GM23338 (cell line): ENCODE results near the gene PDE4D. TPM values are rescaled to one million over a fixed set of nuclear protein-coding genes. Genes with fewer than 3 reads are reported as not detected.

Source experiments
- ATAC-seq: fragments of 200-7000 bp; cut with Tn5 transposase; 3 replicates; pipeline ENCODE4 v1.9.1; 2020
- DNase-seq: peaks from one replicate; pipeline ENCODE4 v3.0.0-alpha.2; 2015; ENCODE audit warnings: low spot score
- H2AFZ ChIP-seq: fragments of 200-600 bp; sonication (generic); 2 replicates; pipeline ENCODE4 v1.8.0; 2016; ENCODE audit warnings: antibody characterized with exemption, mild to moderate bottlenecking, moderate library complexity
- H3F3A ChIP-seq: fragments of 200-600 bp; sonication (generic); replicated peaks from 2 replicates; pipeline ENCODE4 v1.8.0; 2017; ENCODE audit warnings: antibody characterized with exemption, mixed run types, low read depth
- H3K27ac ChIP-seq: fragments of 200-600 bp; sonication (generic); 2 replicates; pipeline ENCODE4 v1.6.1; 2016; ENCODE audit warnings: low read depth
- H3K27me3 ChIP-seq: fragments of 200-600 bp; sonication (generic); 2 replicates; pipeline ENCODE4 v1.8.0; 2016; ENCODE audit warnings: mild to moderate bottlenecking, mixed run types, moderate library complexity; ENCODE audit not compliant: insufficient read depth
- H3K36me3 ChIP-seq: fragments of 200-600 bp; sonication (generic); 2 replicates; pipeline ENCODE4 v1.8.0; 2016; ENCODE audit warnings: mild to moderate bottlenecking; ENCODE audit not compliant: insufficient read depth
- H3K4me1 ChIP-seq: fragments of 200-600 bp; sonication (generic); 2 replicates; pipeline ENCODE4 v1.8.0; 2016; ENCODE audit warnings: mild to moderate bottlenecking, moderate library complexity; ENCODE audit not compliant: insufficient read depth
- H3K4me2 ChIP-seq: fragments of 200-600 bp; sonication (generic); 2 replicates; pipeline ENCODE4 v1.7.1; 2017; ENCODE audit warnings: mixed run types
- H3K4me3 ChIP-seq: fragments of 200-600 bp; sonication (generic); 2 replicates; pipeline ENCODE4 v1.6.1; 2016; ENCODE audit warnings: mixed run types
- H3K79me2 ChIP-seq: fragments of 200-600 bp; sonication (generic); replicated peaks from 2 replicates; pipeline ENCODE4 v1.8.0; 2017; ENCODE audit warnings: mild to moderate bottlenecking; ENCODE audit not compliant: insufficient read depth
- H3K9me2 ChIP-seq: fragments of 200-600 bp; sonication (generic); 2 replicates; pipeline ENCODE4 v1.8.0; 2017; ENCODE audit not compliant: insufficient read depth
- H4K20me1 ChIP-seq: fragments of 200-600 bp; sonication (generic); replicated peaks from 2 replicates; pipeline ENCODE4 v1.8.0; 2017; ENCODE audit warnings: mild to moderate bottlenecking; ENCODE audit not compliant: insufficient read depth
- H3K27ac Mint-ChIP-seq: 2 replicates; pipeline ENCODE4 v1.8.0; 2020; ENCODE audit warnings: inconsistent platforms, mild to moderate bottlenecking, moderate library complexity, mixed read lengths
- H3K27me3 Mint-ChIP-seq: 3 replicates; pipeline ENCODE4 v1.8.0; 2022; ENCODE audit warnings: low read depth, mild to moderate bottlenecking, moderate library complexity, mixed read lengths, inconsistent platforms; ENCODE audit not compliant: insufficient read depth, poor library complexity
- H3K36me3 Mint-ChIP-seq: 3 replicates; pipeline ENCODE4 v1.8.0; 2021; ENCODE audit warnings: low read depth, mild to moderate bottlenecking, inconsistent platforms, moderate library complexity, mixed read lengths
- H3K4me1 Mint-ChIP-seq: 3 replicates; pipeline ENCODE4 v1.8.0; 2020; ENCODE audit warnings: mild to moderate bottlenecking, inconsistent platforms, mixed read lengths
- H3K4me3 Mint-ChIP-seq: 3 replicates; pipeline ENCODE4 v1.8.0; 2021; ENCODE audit warnings: moderate library complexity, mild to moderate bottlenecking, inconsistent platforms, mixed read lengths
- H3K9me3 Mint-ChIP-seq: 3 replicates; pipeline ENCODE4 v1.8.0; 2020; ENCODE audit warnings: moderate library complexity, mild to moderate bottlenecking, inconsistent platforms, mixed read lengths
- CREB1 ChIP-seq: fragments of 250-450 bp; sonication (Bioruptor Pico); IDR thresholded peaks from 2 replicates; pipeline ENCODE4 v1.5.0; 2020; ENCODE audit warnings: low read depth, mild to moderate bottlenecking, moderate library complexity
- CTCF ChIP-seq, 2 experiments: fragments of 200-600 bp in 1 of 2; sonication (generic) in 1 of 2; conservative IDR thresholded peaks; 2 replicates each; pipeline versions ENCODE4 v1.5.1 to v1.6.1; 2016 to 2017; ENCODE audit warnings: antibody characterized with exemption in 2 of 2, low read depth in 2 of 2, mild to moderate bottlenecking in 2 of 2, moderate library complexity in 1 of 2
- ETS1 ChIP-seq: IDR thresholded peaks from 2 replicates; pipeline ENCODE4 v1.6.1; 2016; ENCODE audit warnings: antibody characterized with exemption
- EZH2 ChIP-seq: fragments of 200-600 bp; sonication (generic); IDR thresholded peaks from one replicate; pipeline ENCODE4 v1.8.0; 2017; ENCODE audit warnings: antibody characterized with exemption, mild to moderate bottlenecking, low read depth; ENCODE audit not compliant: unreplicated experiment
- EZH2phosphoT487 ChIP-seq: fragments of 200-600 bp; sonication (generic); IDR thresholded peaks from one replicate; pipeline ENCODE4 v1.8.1; 2018; ENCODE audit warnings: antibody characterized with exemption; ENCODE audit not compliant: unreplicated experiment
- JUNB ChIP-seq: IDR thresholded peaks from one replicate; pipeline ENCODE4 v1.6.1; 2016; ENCODE audit warnings: antibody characterized with exemption; ENCODE audit not compliant: unreplicated experiment
- NANOG ChIP-seq: IDR thresholded peaks from 2 replicates; pipeline ENCODE4 v1.6.1; 2016; ENCODE audit warnings: antibody characterized with exemption, borderline replicate concordance
- POLR2AphosphoS5 ChIP-seq: IDR thresholded peaks from 2 replicates; pipeline ENCODE4 v1.6.1; 2016; ENCODE audit warnings: antibody characterized with exemption, low read depth
- REST ChIP-seq: IDR thresholded peaks from one replicate; pipeline ENCODE4 v1.6.1; 2018; ENCODE audit warnings: antibody characterized with exemption; ENCODE audit not compliant: unreplicated experiment
- STAT1 ChIP-seq: IDR thresholded peaks from one replicate; pipeline ENCODE4 v1.6.1; 2016; ENCODE audit warnings: antibody characterized with exemption; ENCODE audit not compliant: unreplicated experiment
- ZNF114 ChIP-seq: fragments of 250-450 bp; sonication (Bioruptor Pico); IDR thresholded peaks from 2 replicates; pipeline ENCODE4 v1.5.0; 2020; ENCODE audit warnings: mild to moderate bottlenecking, moderate library complexity
- ZNF331 ChIP-seq: fragments of 250-450 bp; sonication (Bioruptor Pico); IDR thresholded peaks from 2 replicates; pipeline ENCODE4 v1.5.0; 2020; ENCODE audit warnings: low read depth, mild to moderate bottlenecking, moderate library complexity
- ZNF462 ChIP-seq: fragments of 250-450 bp; sonication (Bioruptor Pico); IDR thresholded peaks from 2 replicates; pipeline ENCODE4 v1.5.0; 2020; ENCODE audit warnings: mild to moderate bottlenecking, moderate library complexity
- polyA plus RNA-seq: library from polyadenylated mRNA; unstranded; fragments of >200 nt; fragmentation: Nextera tagmentation; extraction: Ambion mirVana; gene quantifications from 2 replicates; pipeline ENCODE4 v1.2.1, GENCODE V29; 2016
- total RNA-seq: library from RNA; depleted of rRNA; stranded (reverse); fragments of >200 nt; shearing (Covaris generic); gene quantifications from 2 replicates; pipeline ENCODE4 v1.2.3, GENCODE V29; 2014

The PDE4D gene
- total and polyA plus RNA-seq, 2 experiments from 2014 or later, result 2.1 to 4.7 TPM

- Histone ChIP-seq H2AFZ (no peak overlapping the region), H3K36me3 (no peaks in the 10 kb centered on the region), H3K27ac (no peak overlapping the region), H3K4me2 (no peak overlapping the region), H3K79me2 (no peaks in the 10 kb centered on the region), H3K27me3 (no peaks in the 10 kb centered on the region), H4K20me1 (no peaks in the 10 kb centered on the region), H3K4me3 (no peak overlapping the region), H3K9me2 (no peaks in the 10 kb centered on the region), H3K4me1 (no peaks in the 10 kb centered on the region), H3F3A (no peaks in the 10 kb centered on the region)
- H3K36me3 Mint-ChIP-seq, result no peaks in the 10 kb centered on the region
- H3K4me3 Mint-ChIP-seq, result no peak overlapping the region
- H3K4me1 Mint-ChIP-seq, result no peaks in the 10 kb centered on the region
- no peak overlapping the region for H3K27ac Mint-ChIP-seq
- TF ChIP-seq EZH2, result no peak
- no peak for TF ChIP-seq EZH2phosphoT487
- no peak for TF ChIP-seq STAT1
- no peak for TF ChIP-seq POLR2AphosphoS5
- TF ChIP-seq REST, result no peak
- no peak for TF ChIP-seq ZNF331 (CRISPR knock-in tag)
- no peak for TF ChIP-seq JUNB
- TF ChIP-seq NANOG, result no peak
- no peak for TF ChIP-seq CTCF (conservative IDR thresholded peaks at IDR 0.05; ENCODE audit: low read depth in 2 of 2)
- TF ChIP-seq ETS1, result no peak
- no peak for TF ChIP-seq CREB1 (CRISPR knock-in tag)
- TF ChIP-seq ZNF462 (CRISPR knock-in tag), result no peak
- no peak for TF ChIP-seq ZNF114 (CRISPR knock-in tag)
- H3K9me3 Mint-ChIP-seq, result no peaks in the 10 kb centered on the region
- no peak for DNase-seq
- no peaks in the 10 kb centered on the region for H3K27me3 Mint-ChIP-seq
- ATAC-seq, result no peak
Observed at GRCh38 chr5:59216841-59217240, 676.7 kb downstream of the PDE4D start.
